Ishikawa (cell line): Measurements from ENCODE around the gene MYPN.

Source experiments
- FOXM1 ChIP-seq: IDR thresholded peaks from 2 replicates; pipeline ENCODE4 v1.6.1; 2012; ENCODE audit warnings: low read depth, borderline replicate concordance
- MAX ChIP-seq: IDR thresholded peaks from 2 replicates; pipeline ENCODE4 v1.6.1; 2012
- RAD21 ChIP-seq: IDR thresholded peaks from 2 replicates; pipeline ENCODE4 v1.6.1; 2012; ENCODE audit warnings: low read depth
- TAF1 ChIP-seq: IDR thresholded peaks from 2 replicates; pipeline ENCODE4 v1.6.1; 2012; ENCODE audit warnings: low read depth, mild to moderate bottlenecking
- YY1 ChIP-seq: IDR thresholded peaks from 2 replicates; pipeline ENCODE4 v1.6.1; 2012; ENCODE audit warnings: low read depth
- ZBTB7A ChIP-seq: IDR thresholded peaks from 2 replicates; pipeline ENCODE4 v1.6.1; 2012; ENCODE audit warnings: low read depth

GRCh38 chr10:68088740-68089139 lies 20.5 kb upstream of the MYPN start:
- TF ChIP-seq RAD21, result no peak
- no peak for TF ChIP-seq FOXM1
- no peak for TF ChIP-seq TAF1
- no peak for TF ChIP-seq MAX
- no peak for TF ChIP-seq ZBTB7A
- TF ChIP-seq YY1, result no peak
